Peyer's patch (tissue), 4 donors: Measurements from ENCODE around the gene MEGF8.

Experiments used
- CTCF ChIP-seq, 6 experiments: fragments of 450-650 bp in 4 of 6; fragments of 200-600 bp in 2 of 6; sonication (generic) in 1 of 6; IDR thresholded peaks; one replicate each; pipeline ENCODE4 v1.5.1; 2017 to 2019; ENCODE audit warnings: antibody characterized with exemption in 6 of 6, mild to moderate bottlenecking in 3 of 6, moderate library complexity in 1 of 6
- POLR2A ChIP-seq, 2 donors: fragments of 450-650 bp; IDR thresholded peaks; one replicate each; pipeline ENCODE4 v1.5.1; 2017; ENCODE audit warnings: antibody characterized with exemption in 2 of 2, mild to moderate bottlenecking in 2 of 2, moderate library complexity in 2 of 2

- TF ChIP-seq CTCF (IDR thresholded peaks at IDR 0.05) (no peak), POLR2A (IDR thresholded peaks at IDR 0.05) (no peak)
These were observed 77.1 kb downstream of the MEGF8 start for GRCh38 chr19:42402376-42403116.
